K562 (cell line): ENCODE measurements around the gene GLI3. TPM values are rescaled to one million over a fixed set of nuclear protein-coding genes. Genes with fewer than 3 reads are reported as not detected.

Experiments
- ATAC-seq: fragments of 200-7000 bp; cut with Tn5 transposase; 3 replicates; pipeline ENCODE4 v1.9.1; 2020; ENCODE audit warnings: moderate library complexity
- BruUV-seq: library from RNA; stranded (reverse); fragments of 400-500 nt; replicated peaks from 2 replicates; lab custom pipeline; 2021; lab: Mats Ljungman, UMichigan
- CTCF ChIA-PET: fragments of 300-600 bp; formaldehyde crosslinking; extraction: SDS; loops from one replicate; lab custom pipeline; 2021; ENCODE audit warnings: low intra/inter-chr PET ratio; lab: Yijun Ruan, JAX
- POLR2A ChIA-PET: fragments of 300-600, 350-650 bp; sonication (Branson Sonifier 250); formaldehyde crosslinking; extraction: SDS; loops from one replicate; lab custom pipeline; 2021; ENCODE audit warnings: antibody characterized with exemption, inconsistent platforms; lab: Yijun Ruan, JAX
- DNase-seq, 4 experiments: peaks; one replicate each; pipeline versions ENCODE4 v3.0.0 to v3.0.0-alpha.2; 2011 to 2018; ENCODE audit warnings: low spot score in 3 of 4, mixed read lengths in 3 of 4; ENCODE audit errors: extremely low read depth in 1 of 4
- FAIRE-seq: peaks from 2 replicates; lab custom pipeline; 2011; peaks lifted over from hg19 to GRCh38; lab: Jason Lieb, UNC
- H2AFZ ChIP-seq: 2 replicates; pipeline ENCODE4 v1.6.0; 2011; ENCODE audit warnings: low read depth, low read length, control low read depth, inconsistent platforms
- H3K27ac ChIP-seq: fragments of 200-600 bp; 3 replicates; pipeline ENCODE4 v1.8.0; 2011; ENCODE audit warnings: low read depth, mild to moderate bottlenecking, control low read depth, inconsistent platforms, low read length, moderate library complexity, mixed read lengths; ENCODE audit errors: extremely low read depth
- H3K27me3 ChIP-seq, 2 experiments: fragments of 300-600 bp in 1 of 2; 2 replicates in 1 of 2; 3 replicates in 1 of 2; pipeline versions ENCODE4 v1.6.0 to v1.8.0; 2011; ENCODE audit warnings: inconsistent platforms in 2 of 2, low read length in 2 of 2, mild to moderate bottlenecking in 1 of 2, mixed read lengths in 1 of 2, moderate library complexity in 1 of 2; ENCODE audit not compliant: control insufficient read depth in 2 of 2, insufficient read depth in 2 of 2
- H3K36me3 ChIP-seq: fragments of 300-600 bp; 3 replicates; pipeline ENCODE4 v1.8.0; 2011; ENCODE audit warnings: mild to moderate bottlenecking, low read length, inconsistent platforms; ENCODE audit not compliant: control insufficient read depth, insufficient read depth
- H3K4me1 ChIP-seq, 2 experiments: fragments of 200-600 bp in 1 of 2; replicated peaks in 1 of 2; 2 replicates in 1 of 2; 3 replicates in 1 of 2; pipeline versions ENCODE4 v1.5.1 to v1.8.0; 2011; ENCODE audit warnings: inconsistent platforms in 2 of 2, low read length in 2 of 2, mild to moderate bottlenecking in 1 of 2, mixed read lengths in 1 of 2, moderate library complexity in 1 of 2; ENCODE audit not compliant: control insufficient read depth in 2 of 2, insufficient read depth in 2 of 2
- H3K4me2 ChIP-seq: 2 replicates; pipeline ENCODE4 v1.6.1; 2011; ENCODE audit warnings: low read length, control low read depth, inconsistent platforms, mixed read lengths; ENCODE audit not compliant: insufficient read depth
- H3K4me3 ChIP-seq: fragments of 200-600 bp; sonication (generic), shearing (Covaris generic); 2 replicates; pipeline ENCODE4 v1.5.1; 2016; ENCODE audit warnings: control low read depth, inconsistent platforms
- H3K79me2 ChIP-seq: fragments of 200-600 bp; 3 replicates; pipeline ENCODE4 v1.8.0; 2011; ENCODE audit warnings: low read length, inconsistent platforms; ENCODE audit not compliant: control insufficient read depth, insufficient read depth
- H3K9ac ChIP-seq, 2 experiments: 2 replicates each; pipeline versions ENCODE4 v1.6.0 to v1.6.1; 2011; ENCODE audit warnings: low read depth in 2 of 2, low read length in 2 of 2, control low read depth in 1 of 2, inconsistent platforms in 1 of 2, mild to moderate bottlenecking in 1 of 2, mixed read lengths in 1 of 2; ENCODE audit not compliant: insufficient read depth in 1 of 2
- H3K9me1 ChIP-seq: one replicate; pipeline ENCODE4 v1.6.0; 2011; ENCODE audit warnings: inconsistent platforms, mild to moderate bottlenecking, low read length, moderate library complexity; ENCODE audit not compliant: control insufficient read depth, insufficient read depth
- H3K9me3 ChIP-seq: replicated peaks from 2 replicates; pipeline ENCODE4 v1.5.1; 2011; ENCODE audit warnings: low read depth, low read length, inconsistent platforms; ENCODE audit not compliant: control insufficient read depth, insufficient read depth
- H4K20me1 ChIP-seq: replicated peaks from 2 replicates; pipeline ENCODE4 v1.6.1; 2011; ENCODE audit warnings: low read length, inconsistent platforms, mixed read lengths; ENCODE audit not compliant: control insufficient read depth, insufficient read depth
- ZBTB9 ChIP-seq: fragments of 450-650 bp; formaldehyde crosslinking; IDR thresholded peaks from 2 replicates; pipeline ENCODE4 v1.4.0; 2020; ENCODE audit warnings: mild to moderate bottlenecking, moderate library complexity
- ZNF444 ChIP-seq: fragments of 250-450 bp; sonication (Bioruptor Pico); IDR thresholded peaks from 2 replicates; pipeline ENCODE4 v1.4.0; 2020; ENCODE audit warnings: mild to moderate bottlenecking, moderate library complexity
- WGBS: fragments of 100-300 bp; shearing (Covaris generic); methylation state at CpG from one replicate; pipeline ENCODE4 v1.1.6; 2016; ENCODE audit warnings: low coverage, mixed read lengths; ENCODE audit not compliant: insufficient coverage; ENCODE audit errors: missing lambda C conversion rate; 5-methylcytosine and 5-hydroxymethylcytosine counted together
- in situ Hi-C: fragments of 300-500 bp; cut with MboI; formaldehyde crosslinking; loops from 4 replicates; pipeline ENCODE4 v1.15.0; 2018; ENCODE audit warnings: inconsistent platforms, mixed read lengths
- intact Hi-C: fragments of 100-400 bp; cut with micrococcal nuclease; formaldehyde crosslinking; loops from 2 replicates; pipeline ENCODE4 v1.14.2; 2022
- polyA plus RNA-seq, 8 experiments: library from polyadenylated mRNA; depleted of rRNA in 4 of 8; stranded (reverse) in 5 of 8; unstranded in 3 of 8; fragments of >200 nt; fragmentation: Nextera tagmentation in 2 of 8; fragmentation: Illumina TruSeq in 1 of 8; extraction: Ambion mirVana in 2 of 8; extraction: Trizol in 1 of 8; gene quantifications; 2 replicates each; pipeline versions ENCODE4 v1.2.1 to v1.2.3, GENCODE V29; 2011 to 2014; ENCODE audit warnings: inconsistent platforms in 1 of 8, missing spikeins in 1 of 8
- total RNA-seq, 7 experiments: library from RNA; depleted of rRNA in 6 of 7; stranded (reverse); fragments of >200 nt in 6 of 7; fragmentation: Illumina TruSeq in 2 of 7; extraction: Trizol in 2 of 7; gene quantifications; 2 replicates each; pipeline versions ENCODE4 v1.2.1 to v1.2.3, GENCODE V29; 2011 to 2021; ENCODE audit warnings: low replicate concordance in 1 of 7
- TF ChIP-seq, protein P1 (sequence below): fragments of 450-650 bp; IDR thresholded peaks from 2 replicates; pipeline ENCODE4 v1.6.1; 2016
- TF ChIP-seq, protein P2 (sequence below), 3 experiments: fragments of 200-800 bp in 1 of 3; sonication (Bioruptor generic) in 1 of 3; sonication (generic) in 1 of 3; formaldehyde crosslinking in 1 of 3; IDR thresholded peaks; 2 replicates each; pipeline versions ENCODE4 v1.6.1 to v1.8.0; 2016 to 2022; ENCODE audit warnings: mild to moderate bottlenecking in 2 of 3, missing compliant biosample characterization in 2 of 3, missing genetic modification characterization in 2 of 3, missing genetic modification reagents in 1 of 3

The GLI3 gene
- total and polyA plus RNA-seq, 9 of the 15 experiments (the other 6 are each of a cell fraction or from before 2014, with no cell fraction given) = 0.01 to 0.18 (median 0.07) TPM; not detected in 6

- TF ChIP-seq, protein P1, sequence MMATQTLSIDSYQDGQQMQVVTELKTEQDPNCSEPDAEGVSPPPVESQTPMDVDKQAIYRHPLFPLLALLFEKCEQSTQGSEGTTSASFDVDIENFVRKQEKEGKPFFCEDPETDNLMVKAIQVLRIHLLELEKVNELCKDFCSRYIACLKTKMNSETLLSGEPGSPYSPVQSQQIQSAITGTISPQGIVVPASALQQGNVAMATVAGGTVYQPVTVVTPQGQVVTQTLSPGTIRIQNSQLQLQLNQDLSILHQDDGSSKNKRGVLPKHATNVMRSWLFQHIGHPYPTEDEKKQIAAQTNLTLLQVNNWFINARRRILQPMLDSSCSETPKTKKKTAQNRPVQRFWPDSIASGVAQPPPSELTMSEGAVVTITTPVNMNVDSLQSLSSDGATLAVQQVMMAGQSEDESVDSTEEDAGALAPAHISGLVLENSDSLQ = no peak
- TF ChIP-seq, protein P2, sequence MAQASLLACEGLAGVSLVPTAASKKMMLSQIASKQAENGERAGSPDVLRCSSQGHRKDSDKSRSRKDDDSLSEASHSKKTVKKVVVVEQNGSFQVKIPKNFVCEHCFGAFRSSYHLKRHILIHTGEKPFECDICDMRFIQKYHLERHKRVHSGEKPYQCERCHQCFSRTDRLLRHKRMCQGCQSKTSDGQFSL (CRISPR knock-in tag; IDR thresholded peaks at IDR 0.05) = no peak
- TF ChIP-seq, protein P2 (tag; IDR thresholded peaks at IDR 0.05) = no peak
- TF ChIP-seq, all 486 proteins: peak for 0
These were observed 210.3 kb downstream of the GLI3 start (continued) for GRCh38 chr7:42026622-42027197.

- WGBS = 0% methylated on average over 10 of the region's 15 CpGs
- Histone ChIP-seq H3K9me3 (no peaks in the 10 kb centered on the region), H3K4me3 (no peak overlapping the region), H3K4me2 (no peak overlapping the region), H3K4me1 (no peaks in the 10 kb centered on the region), H3K79me2 (no peaks in the 10 kb centered on the region), H3K27me3 (peaks cover 2 to 29% of the 10 kb centered on the region in 2 experiments; a peak in 3 of 5 replicates), H2AFZ (no peak overlapping the region), H3K9me1 (no peaks in the 10 kb centered on the region), H3K27ac (no peak overlapping the region), H3K36me3 (no peaks in the 10 kb centered on the region), H4K20me1 (no peaks in the 10 kb centered on the region), H3K9ac (no peak overlapping the region)
- BruUV-seq = no TSS peak
- TF ChIP-seq ZBTB9 = no peak
- no peak for TF ChIP-seq ZNF444 (CRISPR knock-in tag)
- FAIRE-seq (no peak), DNase-seq (no peak), ATAC-seq (no peak)
- intact Hi-C loops (no loop called here), in situ Hi-C loops (no loop called here)
- ChIA-PET POLR2A (interaction anchor here (1.2 kb wide), 1 partner anchor 9 kb away, joined by 4 read pairs; no protein-coding TSS in a partner anchor), CTCF (no interaction called here)
These were observed 211.2 kb downstream of the GLI3 start for GRCh38 chr7:42025635-42026375.
